ENCODE data around the gene FITM1.

FITM1 gene

GRCh38 chr14:24119691-24120090 lies 10.8 kb upstream of the FITM1 start:
- peaks cover 57 to 72% of the 10 kb centered on the region in 2 donors for H3K36me3 ChIP-seq (ENCODE audit: control insufficient read depth in 1 of 2, insufficient read depth in 2 of 2, low read length in 2 of 2)
- no peak overlapping the region for H3K4me3 ChIP-seq (ENCODE audit: low read depth in 1 of 2, low read length in 2 of 2)
- no peaks in the 10 kb centered on the region for H3K27me3 ChIP-seq (ENCODE audit: control insufficient read depth in 1 of 2, insufficient read depth in 2 of 2, low read length in 2 of 2)
- H3K4me1 ChIP-seq (ENCODE audit: control insufficient read depth in 1 of 2, insufficient read depth in 2 of 2, low read length in 2 of 2): peaks cover 13 to 21% of the 10 kb centered on the region in 2 donors
- H3K9ac ChIP-seq (ENCODE audit: low read depth in 1 of 2, low read length in 2 of 2): no peak overlapping the region
- H3K27ac ChIP-seq (ENCODE audit: low read depth, low read length): no peak overlapping the region
- H3K9me3 ChIP-seq (ENCODE audit: control insufficient read depth in 1 of 2, low read length in 2 of 2): no peaks in the 10 kb centered on the region

- Histone ChIP-seq H3K27me3 (ENCODE audit: control insufficient read depth in 1 of 2, insufficient read depth in 2 of 2, low read length in 2 of 2) (no peaks in the 10 kb centered on the region), H3K9me3 (ENCODE audit: control insufficient read depth in 1 of 2, low read length in 2 of 2) (no peaks in the 10 kb centered on the region), H3K4me1 (ENCODE audit: control insufficient read depth in 1 of 2, insufficient read depth in 2 of 2, low read length in 2 of 2) (peaks cover 9 to 12% of the 10 kb centered on the region in 2 donors), H3K4me3 (ENCODE audit: low read depth in 1 of 2, low read length in 2 of 2) (no peak overlapping the region), H3K36me3 (ENCODE audit: control insufficient read depth in 1 of 2, insufficient read depth in 2 of 2, low read length in 2 of 2) (peaks cover 57 to 72% of the 10 kb centered on the region in 2 donors), H3K9ac (ENCODE audit: low read depth in 1 of 2, low read length in 2 of 2) (no peak overlapping the region), H3K27ac (ENCODE audit: low read depth, low read length) (no peak overlapping the region)
Measured at GRCh38 chr14:24121210-24121609, 9.2 kb upstream of the FITM1 start.

GRCh38 chr14:24122416-24122815 lies 8.0 kb upstream of the FITM1 start:
- H3K27me3 ChIP-seq (ENCODE audit: control insufficient read depth in 1 of 2, insufficient read depth in 2 of 2, low read length in 2 of 2): no peaks in the 10 kb centered on the region
- H3K9me3 ChIP-seq (ENCODE audit: control insufficient read depth in 1 of 2, low read length in 2 of 2): no peaks in the 10 kb centered on the region
- H3K27ac ChIP-seq (ENCODE audit: low read depth, low read length): no peak overlapping the region
- no peak overlapping the region for H3K9ac ChIP-seq (ENCODE audit: low read depth in 1 of 2, low read length in 2 of 2)
- no peaks in the 10 kb centered on the region for H3K4me1 ChIP-seq (ENCODE audit: control insufficient read depth in 1 of 2, insufficient read depth in 2 of 2, low read length in 2 of 2)
- H3K36me3 ChIP-seq (ENCODE audit: control insufficient read depth in 1 of 2, insufficient read depth in 2 of 2, low read length in 2 of 2): peaks cover 57 to 65% of the 10 kb centered on the region in 2 donors
- H3K4me3 ChIP-seq (ENCODE audit: low read depth in 1 of 2, low read length in 2 of 2): no peak overlapping the region

GRCh38 chr14:24122898-24123297 lies 7.6 kb upstream of the FITM1 start:
- peaks cover 55 to 60% of the 10 kb centered on the region in 2 donors for H3K36me3 ChIP-seq (ENCODE audit: control insufficient read depth in 1 of 2, insufficient read depth in 2 of 2, low read length in 2 of 2)
- H3K4me1 ChIP-seq (ENCODE audit: control insufficient read depth in 1 of 2, insufficient read depth in 2 of 2, low read length in 2 of 2): no peaks in the 10 kb centered on the region

GRCh38 chr14:24123424-24124417 lies 6.7 kb upstream of the FITM1 start:
- no peak overlapping the region for H3K27ac ChIP-seq (ENCODE audit: low read depth, low read length)
- H3K36me3 ChIP-seq (ENCODE audit: control insufficient read depth in 1 of 2, insufficient read depth in 2 of 2, low read length in 2 of 2): peaks cover 46 to 52% of the 10 kb centered on the region in 2 donors
- no peaks in the 10 kb centered on the region for H3K4me1 ChIP-seq (ENCODE audit: control insufficient read depth in 1 of 2, insufficient read depth in 2 of 2, low read length in 2 of 2)
- H3K9ac ChIP-seq (ENCODE audit: low read depth in 1 of 2, low read length in 2 of 2): no peak overlapping the region
- no peaks in the 10 kb centered on the region for H3K27me3 ChIP-seq (ENCODE audit: control insufficient read depth in 1 of 2, insufficient read depth in 2 of 2, low read length in 2 of 2)
- H3K9me3 ChIP-seq (ENCODE audit: control insufficient read depth in 1 of 2, low read length in 2 of 2): no peaks in the 10 kb centered on the region
- no peak overlapping the region for H3K4me3 ChIP-seq (ENCODE audit: low read depth in 1 of 2, low read length in 2 of 2)

More at GRCh38 chr14:24122898-24123297, 7.6 kb upstream of the FITM1 start:
- Histone ChIP-seq H3K9ac (ENCODE audit: low read depth in 1 of 2, low read length in 2 of 2) (no peak overlapping the region), H3K27me3 (ENCODE audit: control insufficient read depth in 1 of 2, insufficient read depth in 2 of 2, low read length in 2 of 2) (no peaks in the 10 kb centered on the region), H3K9me3 (ENCODE audit: control insufficient read depth in 1 of 2, low read length in 2 of 2) (no peaks in the 10 kb centered on the region), H3K4me3 (ENCODE audit: low read depth in 1 of 2, low read length in 2 of 2) (no peak overlapping the region), H3K27ac (ENCODE audit: low read depth, low read length) (no peak overlapping the region)

- Histone ChIP-seq H3K4me3 (ENCODE audit: low read depth in 1 of 2, low read length in 2 of 2) (no peak overlapping the region), H3K9ac (ENCODE audit: low read depth in 1 of 2, low read length in 2 of 2) (no peak overlapping the region), H3K4me1 (ENCODE audit: control insufficient read depth in 1 of 2, insufficient read depth in 2 of 2, low read length in 2 of 2) (peaks cover 0 to under 1% of the 10 kb centered on the region in 2 donors), H3K36me3 (ENCODE audit: control insufficient read depth in 1 of 2, insufficient read depth in 2 of 2, low read length in 2 of 2) (peaks cover 20 to 24% of the 10 kb centered on the region in 2 donors), H3K27me3 (ENCODE audit: control insufficient read depth in 1 of 2, insufficient read depth in 2 of 2, low read length in 2 of 2) (no peaks in the 10 kb centered on the region), H3K27ac (ENCODE audit: low read depth, low read length) (no peak overlapping the region), H3K9me3 (ENCODE audit: control insufficient read depth in 1 of 2, low read length in 2 of 2) (no peaks in the 10 kb centered on the region)
Measured at GRCh38 chr14:24126939-24127338, 3.5 kb upstream of the FITM1 start.

- Histone ChIP-seq H3K36me3 (ENCODE audit: control insufficient read depth in 1 of 2, insufficient read depth in 2 of 2, low read length in 2 of 2) (peaks cover 16 to 19% of the 10 kb centered on the region in 2 donors), H3K4me3 (ENCODE audit: low read depth in 1 of 2, low read length in 2 of 2) (no peak overlapping the region), H3K27me3 (ENCODE audit: control insufficient read depth in 1 of 2, insufficient read depth in 2 of 2, low read length in 2 of 2) (no peaks in the 10 kb centered on the region), H3K27ac (ENCODE audit: low read depth, low read length) (no peak overlapping the region), H3K4me1 (ENCODE audit: control insufficient read depth in 1 of 2, insufficient read depth in 2 of 2, low read length in 2 of 2) (peaks cover 0 to 8% of the 10 kb centered on the region in 2 donors), H3K9me3 (ENCODE audit: control insufficient read depth in 1 of 2, low read length in 2 of 2) (no peaks in the 10 kb centered on the region), H3K9ac (ENCODE audit: low read depth in 1 of 2, low read length in 2 of 2) (no peak overlapping the region)
Measured at GRCh38 chr14:24127673-24128072, 2.8 kb upstream of the FITM1 start.

GRCh38 chr14:24129410-24129998 lies 955 bp upstream of the FITM1 start:
- no peaks in the 10 kb centered on the region for H3K27me3 ChIP-seq (ENCODE audit: control insufficient read depth in 1 of 2, insufficient read depth in 2 of 2, low read length in 2 of 2)
- no peaks in the 10 kb centered on the region for H3K9me3 ChIP-seq (ENCODE audit: control insufficient read depth in 1 of 2, low read length in 2 of 2)
- no peak overlapping the region for H3K27ac ChIP-seq (ENCODE audit: low read depth, low read length)
- peaks cover 0 to 1% of the 10 kb centered on the region in 2 donors for H3K36me3 ChIP-seq (ENCODE audit: control insufficient read depth in 1 of 2, insufficient read depth in 2 of 2, low read length in 2 of 2)
- no peak overlapping the region for H3K9ac ChIP-seq (ENCODE audit: low read depth in 1 of 2, low read length in 2 of 2)
- H3K4me3 ChIP-seq (ENCODE audit: low read depth in 1 of 2, low read length in 2 of 2): no peak overlapping the region
- H3K4me1 ChIP-seq (ENCODE audit: control insufficient read depth in 1 of 2, insufficient read depth in 2 of 2, low read length in 2 of 2): peaks cover 0 to 11% of the 10 kb centered on the region in 2 donors

GRCh38 chr14:24130717-24131548 lies 474 bp downstream of the FITM1 start:
- Histone ChIP-seq H3K4me3 (ENCODE audit: low read depth in 1 of 2, low read length in 2 of 2) (no peak overlapping the region), H3K9me3 (ENCODE audit: control insufficient read depth in 1 of 2, low read length in 2 of 2) (no peaks in the 10 kb centered on the region), H3K36me3 (ENCODE audit: control insufficient read depth in 1 of 2, insufficient read depth in 2 of 2, low read length in 2 of 2) (no peaks in the 10 kb centered on the region), H3K27ac (ENCODE audit: low read depth, low read length) (no peak overlapping the region), H3K9ac (ENCODE audit: low read depth in 1 of 2, low read length in 2 of 2) (no peak overlapping the region), H3K27me3 (ENCODE audit: control insufficient read depth in 1 of 2, insufficient read depth in 2 of 2, low read length in 2 of 2) (no peaks in the 10 kb centered on the region), H3K4me1 (ENCODE audit: control insufficient read depth in 1 of 2, insufficient read depth in 2 of 2, low read length in 2 of 2) (peaks cover 7 to 19% of the 10 kb centered on the region in 2 donors)

All from duodenal mucosa (tissue), 2 donors.